Uterus (tissue), 2 donors: Measurements from ENCODE around the gene TJP3.

Experiments used
- POLR2A ChIP-seq, 2 donors: fragments of 450-650 bp; IDR thresholded peaks; one replicate each; pipeline ENCODE4 v1.6.1; 2016; ENCODE audit warnings: antibody characterized with exemption in 2 of 2, mild to moderate bottlenecking in 1 of 2, moderate library complexity in 1 of 2
- TF ChIP-seq, protein P1 (sequence below), 4 experiments: fragments of 200-600 bp in 2 of 4; fragments of 450-650 bp in 2 of 4; sonication (generic) in 2 of 4; IDR thresholded peaks; one replicate each; pipeline ENCODE4 v1.5.1; 2016 to 2019; ENCODE audit warnings: antibody characterized with exemption in 4 of 4, mild to moderate bottlenecking in 2 of 4, moderate library complexity in 1 of 4

GRCh38 chr19:3694361-3695123 is 13.6 kb upstream of the TJP3 start:
- TF ChIP-seq, protein P1, sequence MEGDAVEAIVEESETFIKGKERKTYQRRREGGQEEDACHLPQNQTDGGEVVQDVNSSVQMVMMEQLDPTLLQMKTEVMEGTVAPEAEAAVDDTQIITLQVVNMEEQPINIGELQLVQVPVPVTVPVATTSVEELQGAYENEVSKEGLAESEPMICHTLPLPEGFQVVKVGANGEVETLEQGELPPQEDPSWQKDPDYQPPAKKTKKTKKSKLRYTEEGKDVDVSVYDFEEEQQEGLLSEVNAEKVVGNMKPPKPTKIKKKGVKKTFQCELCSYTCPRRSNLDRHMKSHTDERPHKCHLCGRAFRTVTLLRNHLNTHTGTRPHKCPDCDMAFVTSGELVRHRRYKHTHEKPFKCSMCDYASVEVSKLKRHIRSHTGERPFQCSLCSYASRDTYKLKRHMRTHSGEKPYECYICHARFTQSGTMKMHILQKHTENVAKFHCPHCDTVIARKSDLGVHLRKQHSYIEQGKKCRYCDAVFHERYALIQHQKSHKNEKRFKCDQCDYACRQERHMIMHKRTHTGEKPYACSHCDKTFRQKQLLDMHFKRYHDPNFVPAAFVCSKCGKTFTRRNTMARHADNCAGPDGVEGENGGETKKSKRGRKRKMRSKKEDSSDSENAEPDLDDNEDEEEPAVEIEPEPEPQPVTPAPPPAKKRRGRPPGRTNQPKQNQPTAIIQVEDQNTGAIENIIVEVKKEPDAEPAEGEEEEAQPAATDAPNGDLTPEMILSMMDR (IDR thresholded peaks at IDR 0.05) = no peak
- no peak for TF ChIP-seq POLR2A (IDR thresholded peaks at IDR 0.05)
